GM19023 (cell line): Measurements from ENCODE around the gene PARD3B.
"Not testable (repeated sequence)": the region's sequence is repeated elsewhere in the genome, so short reads cannot be mapped to it uniquely, and the experiment has no call there.

Experiments
- ATAC-seq: cut with Tn5 transposase; IDR thresholded peaks from one replicate; pipeline ENCODE4 v1.9.1; 2021; ENCODE audit warnings: mild to moderate bottlenecking, moderate library complexity; ENCODE audit not compliant: unreplicated experiment

PARD3B gene

DNA sequence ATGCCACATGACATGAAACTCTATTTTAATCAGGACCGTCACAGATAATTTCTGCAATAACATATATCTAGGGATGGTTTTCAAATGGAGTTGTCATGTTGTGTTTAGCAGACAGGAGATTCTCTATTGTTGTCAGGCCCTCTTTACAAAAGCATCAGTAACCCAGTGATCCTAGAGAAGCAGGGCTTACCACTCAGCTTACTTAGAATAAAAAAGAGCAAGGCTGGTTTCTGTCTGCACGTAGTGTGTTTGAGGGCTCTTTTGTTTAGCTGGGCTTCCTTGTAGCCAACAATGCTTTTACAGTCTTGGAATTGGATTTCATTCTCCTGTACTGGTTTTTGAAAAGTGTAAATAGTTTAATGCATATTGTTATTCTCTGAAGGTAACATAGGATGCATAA is 926.5 kb downstream of the PARD3B start:
- no peak for ATAC-seq

DNA sequence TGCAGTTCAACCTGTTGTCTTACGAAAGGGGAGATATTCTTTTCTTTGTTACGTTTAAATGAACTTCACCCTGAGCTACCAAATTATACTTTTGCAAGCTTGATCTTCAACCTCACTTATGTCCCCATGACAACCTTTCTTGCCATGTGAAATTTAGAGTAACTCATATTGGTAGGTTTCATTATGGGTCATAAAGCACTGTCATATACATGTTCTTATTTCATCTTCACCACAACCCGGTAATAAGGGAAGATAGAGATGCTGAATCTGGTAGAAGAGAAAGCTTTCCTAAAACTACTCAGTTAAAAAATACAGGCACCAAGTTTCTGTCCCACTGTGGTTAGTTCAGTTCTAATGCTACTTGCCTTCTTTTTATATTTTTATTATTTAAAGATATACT is 928.5 kb downstream of the PARD3B start:
- ATAC-seq, result no peak

DNA sequence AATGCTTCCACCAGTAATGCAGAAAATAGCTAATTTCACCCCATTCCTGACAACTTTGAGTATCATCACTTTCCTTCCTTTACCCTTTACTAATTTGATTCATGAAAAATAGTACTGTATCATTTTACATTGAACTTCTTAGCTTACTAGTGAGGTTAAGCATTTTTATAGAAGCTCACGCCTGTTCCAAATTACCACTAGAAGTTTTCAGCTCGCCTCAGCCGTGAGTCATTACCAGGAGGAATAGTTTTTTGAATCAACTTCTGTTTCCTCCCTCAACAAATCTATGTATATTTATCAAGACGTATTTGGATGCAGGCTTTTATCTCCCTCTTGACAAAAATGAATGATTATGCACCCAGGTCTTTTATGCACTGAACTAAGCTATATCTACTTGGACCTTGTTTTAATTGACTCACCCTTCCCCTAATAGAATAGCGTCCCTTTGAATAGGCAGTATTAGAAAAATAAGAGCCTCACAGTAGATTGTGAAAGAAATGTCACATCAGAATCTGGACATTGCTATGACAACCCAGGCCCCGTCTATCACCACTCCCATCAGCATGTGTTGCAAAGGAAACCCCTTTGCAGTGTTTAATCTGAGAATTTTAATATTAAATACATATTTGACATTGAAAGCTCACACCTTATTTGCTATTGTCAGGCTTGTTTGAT is 929.6 kb downstream of the PARD3B start:
- ATAC-seq, result no peak

DNA sequence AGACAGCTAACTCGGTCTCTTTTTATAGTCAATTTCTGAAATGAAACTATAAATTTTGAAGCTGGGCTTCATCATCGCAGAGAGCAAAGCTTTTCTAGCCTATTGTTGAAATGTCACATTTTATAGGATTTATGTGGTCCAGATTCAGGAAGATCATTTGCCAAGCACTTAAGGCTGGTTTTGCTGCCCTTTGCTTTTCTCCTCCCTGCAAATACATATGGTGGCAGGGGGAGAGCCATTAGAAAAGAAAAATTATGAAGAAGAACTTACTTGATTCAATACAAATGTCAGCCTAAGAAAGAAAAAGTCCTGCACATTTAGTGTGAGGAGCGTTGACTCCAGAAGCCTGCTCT is 930.1 kb downstream of the PARD3B start:
- no peak for ATAC-seq

GRCh38 chr2:205477016-205477705 is 931.9 kb downstream of the PARD3B start:
- ATAC-seq, result no peak

GRCh38 chr2:205481861-205482260 is 936.6 kb downstream of the PARD3B start:
- ATAC-seq, result no peak

GRCh38 chr2:205482399-205483081 is 937.3 kb downstream of the PARD3B start:
- ATAC-seq, result no peak

DNA sequence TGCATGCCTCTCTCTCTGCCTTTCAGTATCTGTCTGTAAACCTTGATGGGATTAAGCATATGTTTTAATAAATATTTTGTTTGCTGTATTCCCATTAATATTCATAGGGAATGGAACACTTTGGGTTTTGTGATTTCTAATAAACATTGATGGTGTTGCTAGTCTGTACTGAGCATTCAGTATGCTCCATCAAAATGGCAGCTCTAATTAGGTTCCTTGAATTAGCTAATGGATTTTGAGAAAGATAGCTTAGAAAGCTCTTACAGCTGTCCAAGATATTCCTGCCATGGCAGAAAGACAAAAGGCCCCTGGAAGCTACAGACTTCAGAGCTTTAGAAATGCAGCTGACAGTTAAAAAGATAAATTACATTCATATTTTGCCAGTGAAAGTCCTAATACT is 937.8 kb downstream of the PARD3B start:
- no peak for ATAC-seq

GRCh38 chr2:205484215-205484614 is 938.9 kb downstream of the PARD3B start:
- no peak for ATAC-seq

- ATAC-seq, result no peak
Observed at GRCh38 chr2:205484764-205485163, 939.5 kb downstream of the PARD3B start.

DNA sequence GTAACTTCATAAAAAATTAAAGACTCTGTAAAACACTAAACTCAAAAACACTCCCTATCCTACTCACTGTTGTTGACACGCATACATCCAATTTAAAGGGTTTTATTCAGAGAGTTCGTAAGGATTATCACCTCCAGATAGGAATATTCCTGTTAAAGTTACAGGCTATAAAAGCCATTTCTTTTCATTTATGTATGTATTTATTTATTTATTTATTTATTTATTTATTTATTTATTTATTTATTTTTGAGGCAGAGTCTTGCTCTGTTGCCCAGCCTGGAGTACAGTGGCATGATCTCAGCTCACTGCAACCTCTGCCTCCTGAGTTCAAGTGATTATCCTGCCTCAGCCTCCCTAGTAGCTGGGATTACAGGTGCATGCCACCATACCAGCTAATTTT is 948.3 kb downstream of the PARD3B start:
- not testable (repeated sequence) for ATAC-seq

DNA sequence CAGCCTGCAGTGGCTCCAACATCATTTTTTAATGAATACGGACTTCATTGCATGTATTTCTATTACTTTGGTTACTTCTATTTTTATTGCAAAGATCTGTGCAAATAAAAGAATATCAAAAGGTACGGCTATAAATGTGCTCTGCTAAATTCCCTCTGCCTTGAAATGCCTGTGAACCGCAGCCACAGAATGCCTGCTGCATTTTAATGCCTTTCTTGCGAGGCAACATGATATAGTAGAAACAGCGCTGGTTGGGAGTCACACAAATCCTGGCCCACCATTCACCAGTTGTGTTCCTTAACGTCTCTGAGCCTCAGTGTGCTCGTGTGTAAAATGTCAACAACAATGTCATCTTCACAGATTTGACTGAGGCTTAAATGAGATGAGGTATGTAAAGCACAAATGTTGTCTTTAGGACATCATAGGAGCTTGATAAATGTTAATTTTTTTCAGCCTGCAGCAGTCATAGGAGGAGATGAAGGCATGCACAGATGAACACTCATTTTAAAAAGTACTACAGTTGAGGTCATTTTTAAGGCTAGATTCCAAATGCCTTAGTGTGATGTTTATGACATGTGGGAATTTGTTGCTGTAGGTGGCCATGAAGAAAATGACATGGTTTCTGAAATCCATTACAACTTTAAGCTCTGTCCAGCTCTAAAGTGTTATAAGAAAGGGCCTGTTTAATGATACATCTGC is 949.4 kb downstream of the PARD3B start:
- ATAC-seq, result no peak

DNA sequence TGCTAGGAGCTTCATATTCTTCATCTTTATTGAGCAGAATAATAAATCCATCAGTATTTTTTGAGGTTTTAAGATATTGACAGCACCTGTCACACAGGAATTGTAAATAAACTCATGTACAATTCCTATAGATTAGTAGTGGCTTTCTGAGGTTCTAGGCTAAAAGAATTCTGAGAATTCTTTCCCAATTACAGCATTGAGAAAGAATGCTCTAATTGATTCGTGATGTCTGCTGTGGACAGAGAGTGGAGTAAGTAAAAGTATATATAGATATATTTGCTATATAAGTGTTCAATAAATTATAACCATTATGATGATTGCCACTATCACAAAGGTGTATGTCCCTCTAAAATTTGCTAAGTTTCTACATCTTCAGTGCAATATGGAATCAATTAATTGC is 950.5 kb downstream of the PARD3B start:
- ATAC-seq, result no peak

DNA sequence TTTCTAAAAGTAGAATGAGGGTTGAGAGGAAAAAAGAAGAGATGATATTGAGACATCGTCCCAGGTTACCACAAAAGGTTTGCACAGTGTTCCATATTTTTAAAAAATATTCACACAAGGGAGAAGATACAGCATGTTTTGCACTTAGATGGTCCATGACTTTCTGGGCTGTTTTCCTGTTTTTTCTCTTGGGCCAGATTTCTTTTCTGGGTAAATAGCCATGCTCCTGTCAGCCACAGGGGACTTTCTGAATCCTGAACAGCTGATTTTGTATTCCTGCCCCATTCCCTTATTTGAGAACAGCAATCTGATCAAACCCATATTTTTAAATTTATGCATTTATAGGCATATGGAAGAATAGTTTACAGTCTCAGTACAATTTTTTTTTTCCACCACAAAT is 951.1 kb downstream of the PARD3B start:
- no peak for ATAC-seq

DNA sequence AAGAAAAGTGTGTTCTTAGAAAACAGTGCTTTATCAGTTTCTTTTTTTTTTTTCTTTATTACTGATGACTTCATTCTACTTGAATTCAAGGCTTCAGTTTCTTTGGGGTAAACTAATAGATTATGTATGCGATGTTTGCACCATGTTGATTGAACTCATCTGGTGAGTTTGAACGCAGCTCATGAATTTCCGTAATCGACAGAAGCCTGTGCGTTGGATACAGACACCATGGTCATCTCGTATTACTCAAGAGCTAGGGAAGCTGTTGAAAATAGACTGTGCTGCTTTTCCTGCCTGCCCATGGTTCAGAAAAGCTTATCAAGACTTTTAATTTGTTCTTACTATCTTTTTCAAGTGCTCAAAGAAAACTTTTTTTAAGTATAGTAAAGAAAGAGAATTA is 951.5 kb downstream of the PARD3B start:
- no peak for ATAC-seq

DNA sequence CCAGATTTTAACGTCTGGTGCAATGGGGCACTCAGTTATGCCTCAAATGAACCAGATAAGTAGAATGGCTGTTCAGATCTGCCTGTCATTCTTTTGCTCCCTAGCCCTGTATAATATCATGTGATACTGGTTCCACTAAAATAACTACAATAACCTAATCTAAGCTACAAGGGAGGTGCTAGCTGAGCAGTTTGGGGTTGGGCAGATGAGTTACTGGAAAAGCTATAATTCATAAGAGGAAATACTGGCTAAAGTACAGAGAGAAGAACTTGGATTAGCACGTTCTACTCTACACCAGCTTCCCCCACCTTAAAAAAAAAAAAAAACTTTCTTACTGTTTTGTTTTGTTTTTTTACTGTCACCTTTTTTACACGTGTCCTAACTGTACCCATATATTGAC is 953.7 kb downstream of the PARD3B start:
- ATAC-seq, result no peak

GRCh38 chr2:205500065-205500464 is 954.8 kb downstream of the PARD3B start:
- no peak for ATAC-seq

GRCh38 chr2:205500951-205501350 is 955.7 kb downstream of the PARD3B start:
- ATAC-seq, result no peak

- ATAC-seq, result no peak
Observed at GRCh38 chr2:205501826-205502225, 956.6 kb downstream of the PARD3B start.

- no peak for ATAC-seq
Observed at GRCh38 chr2:205505371-205505770, 960.1 kb downstream of the PARD3B start.

DNA sequence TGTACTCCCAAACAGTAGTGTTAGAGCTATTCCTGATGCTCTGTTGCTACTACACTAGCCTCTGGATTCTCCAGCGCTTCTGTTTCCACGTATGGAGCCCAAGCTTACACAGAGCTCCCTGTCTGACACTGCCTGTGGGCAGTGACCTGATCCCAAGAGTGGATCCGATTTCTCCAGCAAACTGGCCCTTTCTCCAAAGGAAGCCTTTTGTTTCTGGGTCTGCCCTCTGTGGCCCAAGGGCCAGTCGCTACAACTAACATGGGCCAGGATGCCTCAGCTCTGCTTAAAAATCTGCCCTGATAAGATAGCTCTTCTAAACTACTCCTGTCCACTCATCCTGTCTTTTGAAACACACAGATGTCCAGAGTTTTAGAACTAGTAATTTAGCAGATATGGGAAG is 964.4 kb downstream of the PARD3B start:
- ATAC-seq, result no peak

GRCh38 chr2:205510345-205510744 is 965.1 kb downstream of the PARD3B start:
- ATAC-seq, result no peak
